HL-60 (cell line): ENCODE measurements around the gene WDFY2.
"Not testable (repeated sequence)": the region's sequence is repeated elsewhere in the genome, so short reads cannot be mapped to it uniquely, and the experiment has no call there.

Experiments used
- DNase-seq, 2 experiments: peaks; one replicate each; pipeline ENCODE4 v3.0.0-alpha.2; 2010 to 2020; ENCODE audit warnings: low read depth in 1 of 2, low spot score in 1 of 2
- H3K27ac ChIP-seq: fragments of 250-450 bp; sonication (Bioruptor Pico); replicated peaks from 2 replicates; pipeline ENCODE4 v1.5.1; 2020; ENCODE audit warnings: mild to moderate bottlenecking, moderate library complexity
- H3K27me3 ChIP-seq: fragments of 250-450 bp; sonication (Bioruptor Pico); 2 replicates; pipeline ENCODE4 v1.5.1; 2021; ENCODE audit warnings: mild to moderate bottlenecking, moderate library complexity; ENCODE audit not compliant: insufficient read depth, poor library complexity, severe bottlenecking
- H3K4me3 ChIP-seq: replicated peaks from 2 replicates; pipeline ENCODE4 v1.5.1; 2011; ENCODE audit warnings: mild to moderate bottlenecking, control low read depth, low read length; ENCODE audit not compliant: insufficient read depth
- GABPA ChIP-seq: IDR thresholded peaks from 2 replicates; pipeline ENCODE4 v1.6.1; 2012; ENCODE audit warnings: low read depth
- POLR2AphosphoS5 ChIP-seq: IDR thresholded peaks from 2 replicates; pipeline ENCODE4 v1.6.1; 2012; ENCODE audit warnings: low read depth
- SPI1 ChIP-seq: IDR thresholded peaks from 2 replicates; pipeline ENCODE4 v1.6.1; 2012; ENCODE audit warnings: low read depth, mild to moderate bottlenecking, borderline replicate concordance
- TF ChIP-seq, protein P1 (sequence below): IDR thresholded peaks from 2 replicates; pipeline ENCODE4 v1.6.1; 2012; ENCODE audit warnings: low read depth; ENCODE audit not compliant: insufficient replicate concordance
- TF ChIP-seq, protein P2 (sequence below): IDR thresholded peaks from one replicate; pipeline ENCODE4 v1.5.1; 2011; ENCODE audit warnings: low read length, control low read depth, inconsistent platforms; ENCODE audit not compliant: insufficient read depth

WDFY2 gene

DNA sequence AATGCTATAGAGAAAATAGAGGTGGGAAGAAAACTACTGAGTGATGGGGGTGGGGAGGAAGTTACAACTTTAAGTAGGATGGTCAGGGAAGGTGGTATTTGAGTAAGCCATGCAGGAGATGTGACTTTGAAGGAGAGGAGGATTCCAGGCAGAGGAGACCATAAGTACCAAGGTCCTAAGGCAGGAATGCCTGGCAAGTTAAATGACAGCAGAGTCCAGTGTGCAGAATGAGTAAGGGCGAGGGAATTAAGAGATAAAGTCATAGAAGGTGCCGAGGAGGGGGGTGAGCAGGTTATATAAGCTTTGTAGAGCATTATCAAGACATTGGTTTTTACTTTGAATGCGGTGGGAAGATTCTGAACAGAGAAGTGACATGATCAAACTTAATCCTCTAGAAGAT lies 43.2 kb upstream of the WDFY2 start:
- TF ChIP-seq GABPA, result no peak
- no peak for DNase-seq

DNA sequence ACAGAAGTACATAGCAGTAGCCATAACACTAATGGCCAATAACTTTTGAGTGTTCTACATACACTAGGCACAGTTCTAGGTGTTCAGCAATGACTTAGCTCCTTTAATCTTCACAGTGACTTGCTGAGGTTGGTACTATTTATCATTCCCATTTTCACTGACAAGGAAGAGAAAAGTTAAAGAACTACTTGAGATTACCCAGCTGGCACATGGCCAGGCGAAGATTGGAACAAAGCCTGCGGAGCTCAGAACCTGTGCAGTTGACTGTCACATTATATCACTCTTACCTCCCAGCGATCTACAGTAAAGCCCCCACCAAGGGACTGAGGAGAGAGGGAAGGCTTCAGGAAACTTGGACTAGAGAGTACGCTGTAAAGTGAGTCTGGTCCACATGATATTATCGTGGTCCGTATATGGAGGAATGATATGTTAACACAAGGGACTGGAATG lies 42.4 kb upstream of the WDFY2 start:
- no peaks in the 10 kb centered on the region for H3K27me3 ChIP-seq
- H3K27ac ChIP-seq, result no peak overlapping the region
- DNase-seq, result no peak
- TF ChIP-seq, protein P1, sequence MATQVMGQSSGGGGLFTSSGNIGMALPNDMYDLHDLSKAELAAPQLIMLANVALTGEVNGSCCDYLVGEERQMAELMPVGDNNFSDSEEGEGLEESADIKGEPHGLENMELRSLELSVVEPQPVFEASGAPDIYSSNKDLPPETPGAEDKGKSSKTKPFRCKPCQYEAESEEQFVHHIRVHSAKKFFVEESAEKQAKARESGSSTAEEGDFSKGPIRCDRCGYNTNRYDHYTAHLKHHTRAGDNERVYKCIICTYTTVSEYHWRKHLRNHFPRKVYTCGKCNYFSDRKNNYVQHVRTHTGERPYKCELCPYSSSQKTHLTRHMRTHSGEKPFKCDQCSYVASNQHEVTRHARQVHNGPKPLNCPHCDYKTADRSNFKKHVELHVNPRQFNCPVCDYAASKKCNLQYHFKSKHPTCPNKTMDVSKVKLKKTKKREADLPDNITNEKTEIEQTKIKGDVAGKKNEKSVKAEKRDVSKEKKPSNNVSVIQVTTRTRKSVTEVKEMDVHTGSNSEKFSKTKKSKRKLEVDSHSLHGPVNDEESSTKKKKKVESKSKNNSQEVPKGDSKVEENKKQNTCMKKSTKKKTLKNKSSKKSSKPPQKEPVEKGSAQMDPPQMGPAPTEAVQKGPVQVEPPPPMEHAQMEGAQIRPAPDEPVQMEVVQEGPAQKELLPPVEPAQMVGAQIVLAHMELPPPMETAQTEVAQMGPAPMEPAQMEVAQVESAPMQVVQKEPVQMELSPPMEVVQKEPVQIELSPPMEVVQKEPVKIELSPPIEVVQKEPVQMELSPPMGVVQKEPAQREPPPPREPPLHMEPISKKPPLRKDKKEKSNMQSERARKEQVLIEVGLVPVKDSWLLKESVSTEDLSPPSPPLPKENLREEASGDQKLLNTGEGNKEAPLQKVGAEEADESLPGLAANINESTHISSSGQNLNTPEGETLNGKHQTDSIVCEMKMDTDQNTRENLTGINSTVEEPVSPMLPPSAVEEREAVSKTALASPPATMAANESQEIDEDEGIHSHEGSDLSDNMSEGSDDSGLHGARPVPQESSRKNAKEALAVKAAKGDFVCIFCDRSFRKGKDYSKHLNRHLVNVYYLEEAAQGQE, result no peak
- TF ChIP-seq, protein P2, sequence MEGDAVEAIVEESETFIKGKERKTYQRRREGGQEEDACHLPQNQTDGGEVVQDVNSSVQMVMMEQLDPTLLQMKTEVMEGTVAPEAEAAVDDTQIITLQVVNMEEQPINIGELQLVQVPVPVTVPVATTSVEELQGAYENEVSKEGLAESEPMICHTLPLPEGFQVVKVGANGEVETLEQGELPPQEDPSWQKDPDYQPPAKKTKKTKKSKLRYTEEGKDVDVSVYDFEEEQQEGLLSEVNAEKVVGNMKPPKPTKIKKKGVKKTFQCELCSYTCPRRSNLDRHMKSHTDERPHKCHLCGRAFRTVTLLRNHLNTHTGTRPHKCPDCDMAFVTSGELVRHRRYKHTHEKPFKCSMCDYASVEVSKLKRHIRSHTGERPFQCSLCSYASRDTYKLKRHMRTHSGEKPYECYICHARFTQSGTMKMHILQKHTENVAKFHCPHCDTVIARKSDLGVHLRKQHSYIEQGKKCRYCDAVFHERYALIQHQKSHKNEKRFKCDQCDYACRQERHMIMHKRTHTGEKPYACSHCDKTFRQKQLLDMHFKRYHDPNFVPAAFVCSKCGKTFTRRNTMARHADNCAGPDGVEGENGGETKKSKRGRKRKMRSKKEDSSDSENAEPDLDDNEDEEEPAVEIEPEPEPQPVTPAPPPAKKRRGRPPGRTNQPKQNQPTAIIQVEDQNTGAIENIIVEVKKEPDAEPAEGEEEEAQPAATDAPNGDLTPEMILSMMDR, result no peak
- TF ChIP-seq GABPA, result no peak
- TF ChIP-seq SPI1, result no peak
- no peak for TF ChIP-seq POLR2AphosphoS5
- H3K4me3 ChIP-seq, result no peak overlapping the region

More for the DNA sequence above, 43.2 kb upstream of the WDFY2 start:
- H3K27ac ChIP-seq, result no peak overlapping the region
- no peaks in the 10 kb centered on the region for H3K27me3 ChIP-seq
- no peak overlapping the region for H3K4me3 ChIP-seq

DNA sequence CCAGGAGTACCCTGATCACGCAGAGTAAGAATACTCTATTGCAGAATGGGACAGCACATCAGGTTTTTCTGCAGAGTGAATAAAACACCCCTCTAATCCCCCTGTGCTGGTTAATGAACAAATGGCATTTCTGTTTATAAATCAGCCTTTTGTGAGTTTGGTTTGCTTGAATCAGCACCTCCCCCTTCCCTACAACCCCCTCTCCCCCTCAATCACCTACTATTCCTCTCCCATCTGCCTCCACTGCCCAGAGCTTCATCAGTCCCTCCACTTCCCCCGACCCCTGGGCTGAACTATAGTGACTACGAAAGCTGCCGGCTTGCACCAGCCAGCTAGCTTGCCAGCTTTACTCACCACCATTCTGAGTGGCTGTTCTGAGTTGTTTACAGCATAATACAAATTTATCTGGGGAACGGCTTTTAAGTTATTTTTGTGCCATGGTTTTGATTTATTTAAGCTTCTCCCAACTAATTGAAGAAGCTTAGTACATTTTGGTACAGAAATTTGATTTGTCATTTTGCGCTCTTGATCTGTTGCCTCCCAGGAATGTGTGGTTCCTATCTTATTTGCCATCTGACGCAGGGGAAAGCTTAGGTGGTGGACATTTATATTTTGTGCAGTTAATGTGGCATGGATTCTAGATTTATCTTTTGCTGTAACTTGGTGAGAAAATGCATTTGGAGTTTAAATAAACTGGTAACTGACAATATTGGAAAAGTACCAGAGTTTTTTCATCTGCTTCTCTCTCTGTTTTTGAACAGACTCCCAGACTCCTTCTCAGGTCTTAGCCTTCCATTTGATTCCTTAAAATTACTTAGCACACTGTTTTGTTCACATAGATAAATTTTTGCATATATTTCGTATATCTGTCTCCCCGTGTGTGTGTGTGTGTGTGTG lies 41.7 kb upstream of the WDFY2 start:
- H3K27me3 ChIP-seq, result no peaks in the 10 kb centered on the region
- no peak overlapping the region for H3K27ac ChIP-seq
- no peak for TF ChIP-seq SPI1
- no peak for TF ChIP-seq POLR2AphosphoS5
- no peak for TF ChIP-seq GABPA
- TF ChIP-seq, protein P1, result no peak
- TF ChIP-seq, protein P2, result no peak
- no peak overlapping the region for H3K4me3 ChIP-seq
- DNase-seq, result no peak

DNA sequence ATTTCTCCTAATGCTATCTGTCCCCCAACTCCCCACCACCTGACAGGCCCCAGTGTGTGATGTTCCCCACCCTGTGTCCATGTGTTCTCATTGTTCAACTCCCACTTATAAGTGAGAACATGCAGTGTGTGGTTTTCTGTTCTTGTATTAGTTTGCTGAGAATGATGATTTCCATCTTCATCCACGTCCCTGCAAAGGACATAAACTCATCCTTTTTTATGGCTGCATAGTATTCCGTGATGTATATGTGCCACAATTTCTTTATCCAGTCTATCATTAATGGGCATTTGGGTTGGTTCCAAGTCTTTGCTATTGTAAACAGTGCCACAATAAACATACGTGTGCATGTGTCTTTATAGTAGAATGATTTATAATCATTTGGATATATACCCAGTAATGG lies 38.8 kb upstream of the WDFY2 start:
- not testable (repeated sequence) for H3K27ac ChIP-seq, H3K4me3 ChIP-seq, H3K27me3 ChIP-seq, DNase-seq
